Liver (tissue), 9 donors: ENCODE measurements around the gene ADK. TPM values are rescaled to one million over a fixed set of nuclear protein-coding genes. Genes with fewer than 3 reads are reported as not detected.

Experiments used
- DNase-seq: peaks from one replicate; pipeline ENCODE4 v3.0.0-alpha.2; 2017; ENCODE audit warnings: low spot score
- H3K27ac ChIP-seq, 2 donors: one replicate each; pipeline ENCODE4 v1.7.0; 2013; ENCODE audit warnings: inconsistent platforms in 2 of 2, low read length in 2 of 2, control low read depth in 1 of 2, low read depth in 1 of 2, mild to moderate bottlenecking in 1 of 2
- H3K27me3 ChIP-seq, 4 donors: one replicate each; pipeline versions ENCODE4 v1.6.1 to v1.7.0; 2013; ENCODE audit warnings: low read length in 3 of 4, inconsistent platforms in 1 of 4, mild to moderate bottlenecking in 1 of 4, moderate library complexity in 1 of 4; ENCODE audit not compliant: control insufficient read depth in 4 of 4, insufficient read depth in 4 of 4
- H3K36me3 ChIP-seq, 4 donors: one replicate each; pipeline versions ENCODE4 v1.6.1 to v1.7.0; 2013; ENCODE audit warnings: low read length in 3 of 4, mild to moderate bottlenecking in 3 of 4, low read depth in 1 of 4, moderate library complexity in 1 of 4; ENCODE audit not compliant: control insufficient read depth in 4 of 4, insufficient read depth in 3 of 4
- H3K4me1 ChIP-seq, 4 donors: one replicate each; pipeline versions ENCODE4 v1.6.1 to v1.7.0; 2013; ENCODE audit warnings: low read length in 3 of 4, mild to moderate bottlenecking in 3 of 4, moderate library complexity in 1 of 4; ENCODE audit not compliant: control insufficient read depth in 4 of 4, insufficient read depth in 4 of 4
- H3K4me3 ChIP-seq, 3 donors: one replicate each; pipeline versions ENCODE4 v1.6.1 to v1.7.0; 2013; ENCODE audit warnings: low read length in 3 of 3, control low read depth in 1 of 3, low read depth in 1 of 3, mild to moderate bottlenecking in 1 of 3
- H3K9ac ChIP-seq, 2 donors: one replicate each; pipeline ENCODE4 v1.7.0; 2013; ENCODE audit warnings: low read length in 2 of 2, mild to moderate bottlenecking in 2 of 2, moderate library complexity in 2 of 2, control low read depth in 1 of 2, low read depth in 1 of 2
- H3K9me3 ChIP-seq, 4 donors: one replicate each; pipeline versions ENCODE4 v1.6.1 to v1.7.0; 2013; ENCODE audit warnings: low read length in 3 of 4; ENCODE audit not compliant: control insufficient read depth in 4 of 4
- ATF3 ChIP-seq: IDR thresholded peaks from 2 replicates; pipeline ENCODE4 v1.6.1; 2016; ENCODE audit warnings: antibody characterized with exemption
- CTCF ChIP-seq: fragments of 150-350 bp; IDR thresholded peaks from 2 replicates; pipeline ENCODE4 v1.5.1; 2017; ENCODE audit warnings: improper control_type of control experiment, low read depth, low read length; ENCODE audit not compliant: missing input control
- EGR1 ChIP-seq, 2 donors: IDR thresholded peaks; 2 replicates each; pipeline ENCODE4 v1.6.1; 2016 to 2018; ENCODE audit warnings: antibody characterized with exemption in 2 of 2, low read depth in 2 of 2
- FOXA1 ChIP-seq: IDR thresholded peaks from 2 replicates; pipeline ENCODE4 v1.6.1; 2016; ENCODE audit warnings: antibody characterized with exemption
- FOXA2 ChIP-seq: IDR thresholded peaks from 2 replicates; pipeline ENCODE4 v1.6.1; 2016; ENCODE audit warnings: antibody characterized with exemption
- GABPA ChIP-seq, 2 donors: IDR thresholded peaks in 1 of 2; conservative IDR thresholded peaks in 1 of 2; 2 replicates each; pipeline ENCODE4 v1.6.1; 2016; ENCODE audit warnings: antibody characterized with exemption in 2 of 2, mild to moderate bottlenecking in 1 of 2, moderate library complexity in 1 of 2
- HNF4A ChIP-seq, 2 donors: conservative IDR thresholded peaks; 2 replicates each; pipeline ENCODE4 v1.6.1; 2016; ENCODE audit warnings: antibody characterized with exemption in 2 of 2, mild to moderate bottlenecking in 2 of 2
- HNF4G ChIP-seq: IDR thresholded peaks from 2 replicates; pipeline ENCODE4 v1.6.1; 2016; ENCODE audit warnings: antibody characterized with exemption
- RAD21 ChIP-seq, 2 donors: IDR thresholded peaks; 2 replicates each; pipeline ENCODE4 v1.6.1; 2016; ENCODE audit warnings: antibody characterized with exemption in 2 of 2, mild to moderate bottlenecking in 2 of 2
- REST ChIP-seq: IDR thresholded peaks from 2 replicates; pipeline ENCODE4 v1.6.1; 2016; ENCODE audit warnings: antibody characterized with exemption, mild to moderate bottlenecking
- SP1 ChIP-seq: IDR thresholded peaks from 2 replicates; pipeline ENCODE4 v1.6.1; 2018; ENCODE audit warnings: antibody characterized with exemption, mild to moderate bottlenecking
- TAF1 ChIP-seq: conservative IDR thresholded peaks from 2 replicates; pipeline ENCODE4 v1.6.1; 2016; ENCODE audit warnings: antibody characterized with exemption, mild to moderate bottlenecking
- YY1 ChIP-seq: IDR thresholded peaks from 2 replicates; pipeline ENCODE4 v1.6.1; 2016; ENCODE audit warnings: antibody characterized with exemption, mild to moderate bottlenecking
- ZBTB33 ChIP-seq: IDR thresholded peaks from 2 replicates; pipeline ENCODE4 v1.6.1; 2016; ENCODE audit warnings: antibody characterized with exemption
- WGBS: extraction: QIAGEN DNeasy Blood & Tissue Kit; methylation state at CpG from one replicate; pipeline ENCODE4 v1.1.7; 2013; 5-methylcytosine and 5-hydroxymethylcytosine counted together
- polyA plus RNA-seq, 2 donors: library from polyadenylated mRNA; stranded (reverse) in 1 of 2; unstranded in 1 of 2; fragments of 200-250 nt in 1 of 2; fragments of >200 nt in 1 of 2; fragmentation: Nextera tagmentation in 1 of 2; extraction: Ambion mirVana in 1 of 2; gene quantifications; one replicate each; pipeline versions ENCODE4 v1.2.1 to v1.2.3, GENCODE V29; 2013 to 2015
- total RNA-seq, 2 donors: library from RNA; depleted of rRNA; stranded (reverse); fragments of >200 nt; gene quantifications; one replicate each; pipeline ENCODE4 v1.2.3, GENCODE V29; 2014
- TF ChIP-seq, protein P1 (sequence below): IDR thresholded peaks from 2 replicates; pipeline ENCODE4 v1.6.1; 2016; ENCODE audit warnings: antibody characterized with exemption
- donor health status: healthy.
- donor health status: healthy.
- donor health status: healthy.
- donor health status: healthy.
- donor health status: healthy.

Gene ADK
- total and polyA plus RNA-seq, 4 donors, result 18.0 to 110 (median 65.5) TPM

- H3K9ac ChIP-seq, result no peak overlapping the region
- DNase-seq, result no peak
- no peak overlapping the region for H3K27ac ChIP-seq
- no peaks in the 10 kb centered on the region for H3K27me3 ChIP-seq
- no peak for TF ChIP-seq FOXA1
- no peak for TF ChIP-seq FOXA2
- TF ChIP-seq ATF3, result no peak
- TF ChIP-seq SP1, result no peak
- TF ChIP-seq EGR1 (IDR thresholded peaks at IDR 0.05; ENCODE audit: low read depth in 2 of 2), result no peak
- no peak for TF ChIP-seq YY1
- TF ChIP-seq, protein P1, sequence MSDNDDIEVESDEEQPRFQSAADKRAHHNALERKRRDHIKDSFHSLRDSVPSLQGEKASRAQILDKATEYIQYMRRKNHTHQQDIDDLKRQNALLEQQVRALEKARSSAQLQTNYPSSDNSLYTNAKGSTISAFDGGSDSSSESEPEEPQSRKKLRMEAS, result no peak
- no peak for TF ChIP-seq CTCF
- no peak for TF ChIP-seq REST
- TF ChIP-seq GABPA (IDR thresholded peaks at IDR 0.05 in 1 of 2, conservative IDR thresholded peaks at IDR 0.05 in 1 of 2), result no peak
- no peaks in the 10 kb centered on the region for H3K4me1 ChIP-seq
- H3K4me3 ChIP-seq, result no peak overlapping the region
- H3K9me3 ChIP-seq, result no peaks in the 10 kb centered on the region
- H3K36me3 ChIP-seq, result peaks cover 0 to 3% (median 0%) of the 10 kb centered on the region in 4 donors
- 99% methylated on average over 2 of the region's 2 CpGs for WGBS
Observed at GRCh38 chr10:74213019-74213418, 62.0 kb downstream of the ADK start.

DNA sequence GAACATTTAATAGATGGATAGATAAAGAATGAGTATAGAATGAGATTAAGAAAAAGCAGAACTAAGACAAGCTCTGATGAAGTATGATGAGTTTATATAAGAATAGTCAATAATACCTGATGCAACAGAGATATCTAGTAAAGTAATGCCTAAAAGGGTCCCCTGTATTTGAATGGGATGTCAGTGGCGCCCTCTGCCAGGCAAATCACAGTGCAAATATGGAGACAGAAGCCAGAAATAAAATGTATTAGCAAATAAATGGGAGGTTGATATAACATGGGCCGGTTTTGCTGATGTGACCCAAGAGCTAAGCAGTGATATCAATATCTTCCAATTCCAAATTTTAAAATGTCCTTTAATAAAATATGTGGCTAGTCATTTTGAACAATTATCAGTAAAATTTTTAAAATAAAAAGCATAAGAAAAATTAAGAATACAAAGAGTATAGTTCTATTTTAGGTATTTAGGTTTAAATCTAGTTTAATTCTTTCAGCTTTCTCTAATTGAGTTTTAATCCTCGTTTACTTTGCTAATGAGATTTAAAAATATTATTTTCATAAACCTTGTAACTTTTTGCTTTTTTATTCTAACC, 62.6 kb downstream of the ADK start:
- no peak for DNase-seq
- H3K36me3 ChIP-seq, result peaks cover 0 to 2% (median 0%) of the 10 kb centered on the region in 4 donors

More for the DNA sequence above, 62.6 kb downstream of the ADK start:
- no peak overlapping the region for H3K27ac ChIP-seq
- no peak overlapping the region for H3K9ac ChIP-seq
- 63% methylated on average over 3 of the region's 3 CpGs for WGBS
- no peaks in the 10 kb centered on the region for H3K27me3 ChIP-seq
- TF ChIP-seq RAD21 (IDR thresholded peaks at IDR 0.05) (peak; percentile 64 to 69), HNF4A (conservative IDR thresholded peaks at IDR 0.05) (no peak), ZBTB33 (no peak), TAF1 (no peak), HNF4G (no peak), CTCF (peak; percentile 35)
- TF ChIP-seq, protein P1, result no peak
- H3K4me1 ChIP-seq, result no peaks in the 10 kb centered on the region
- no peaks in the 10 kb centered on the region for H3K9me3 ChIP-seq
- no peak overlapping the region for H3K4me3 ChIP-seq
